GM12878 (cell line): Measurements from ENCODE around the gene SUSD1. TPM values are rescaled to one million over a fixed set of nuclear protein-coding genes. Genes with fewer than 3 reads are reported as not detected.

Experiments
- BCL11A ChIP-seq: IDR thresholded peaks from 2 replicates; pipeline ENCODE4 v1.6.1; 2011; ENCODE audit warnings: low read depth, low read length
- CBX5 ChIP-seq: sonication (generic); IDR thresholded peaks from 2 replicates; pipeline ENCODE4 v1.6.1; 2016; ENCODE audit warnings: low read depth, moderate library complexity, mild to moderate bottlenecking, inconsistent platforms
- CEBPB ChIP-seq, 2 experiments: fragments of 150-350 bp in 1 of 2; IDR thresholded peaks; 2 replicates each; pipeline ENCODE4 v1.6.1; 2012 to 2014; ENCODE audit warnings: low read depth in 2 of 2, low read length in 2 of 2, borderline replicate concordance in 1 of 2, inconsistent platforms in 1 of 2
- CTCF ChIP-seq, 3 experiments: IDR thresholded peaks in 2 of 3; conservative IDR thresholded peaks in 1 of 3; 2 replicates each; pipeline ENCODE4 v1.5.1; 2011; ENCODE audit warnings: low read depth in 3 of 3, low read length in 3 of 3, mild to moderate bottlenecking in 3 of 3, control low read depth in 2 of 3, moderate library complexity in 2 of 3, inconsistent platforms in 1 of 3, mixed read lengths in 1 of 3; ENCODE audit not compliant: control insufficient read depth in 2 of 3, insufficient read depth in 1 of 3; ENCODE audit errors: extremely low read depth in 1 of 3
- ETV6 ChIP-seq, 2 experiments: fragments of 450-650 bp in 1 of 2; IDR thresholded peaks in 1 of 2; conservative IDR thresholded peaks in 1 of 2; 2 replicates each; pipeline ENCODE4 v1.6.1; 2014; ENCODE audit warnings: antibody characterized with exemption in 1 of 2, borderline replicate concordance in 1 of 2, low read depth in 1 of 2, mild to moderate bottlenecking in 1 of 2, moderate library complexity in 1 of 2
- FOS ChIP-seq: IDR thresholded peaks from 3 replicates; pipeline ENCODE4 v1.6.1; 2011; ENCODE audit warnings: borderline replicate concordance; ENCODE audit not compliant: insufficient read length; ENCODE audit errors: extremely low read depth
- IKZF2 ChIP-seq, 2 experiments: fragments of 450-650 bp; IDR thresholded peaks; 2 replicates each; pipeline ENCODE4 v1.6.1; 2017; ENCODE audit warnings: mild to moderate bottlenecking in 2 of 2, moderate library complexity in 2 of 2
- IRF4 ChIP-seq: IDR thresholded peaks from 2 replicates; pipeline ENCODE4 v1.6.1; 2011; ENCODE audit warnings: low read depth, low read length
- JUNB ChIP-seq: IDR thresholded peaks from 2 replicates; pipeline ENCODE4 v1.6.1; 2016; ENCODE audit warnings: antibody characterized with exemption, mild to moderate bottlenecking
- LARP7 ChIP-seq: fragments of 450-650 bp; IDR thresholded peaks from 2 replicates; pipeline ENCODE4 v1.6.1; 2017; ENCODE audit warnings: mild to moderate bottlenecking
- MTA3 ChIP-seq: IDR thresholded peaks from 2 replicates; pipeline ENCODE4 v1.6.1; 2012; ENCODE audit warnings: low read length, inconsistent platforms, borderline replicate concordance
- PAX5 ChIP-seq: IDR thresholded peaks from 2 replicates; pipeline ENCODE4 v1.6.1; 2011; ENCODE audit warnings: low read depth, low read length, borderline replicate concordance
- PAX8 ChIP-seq: fragments of 450-650 bp; IDR thresholded peaks from 2 replicates; pipeline ENCODE4 v1.6.1; 2017; ENCODE audit warnings: mild to moderate bottlenecking, moderate library complexity
- PKNOX1 ChIP-seq: fragments of 450-650 bp; IDR thresholded peaks from 2 replicates; pipeline ENCODE4 v1.6.1; 2016; ENCODE audit warnings: mild to moderate bottlenecking
- RELA ChIP-seq: fragments of 450-650 bp; IDR thresholded peaks from 2 replicates; pipeline ENCODE4 v1.8.0; 2014; ENCODE audit warnings: borderline replicate concordance; ENCODE audit not compliant: partially characterized antibody
- SMAD1 ChIP-seq: fragments of 450-650 bp; IDR thresholded peaks from 2 replicates; pipeline ENCODE4 v1.6.1; 2018; ENCODE audit warnings: mild to moderate bottlenecking, low read depth; ENCODE audit not compliant: partially characterized antibody
- SMC3 ChIP-seq: IDR thresholded peaks from 2 replicates; pipeline ENCODE4 v1.6.1; 2011; ENCODE audit warnings: low read length, improper control_type of control experiment, borderline replicate concordance
- SP1 ChIP-seq: IDR thresholded peaks from one replicate; pipeline ENCODE4 v1.6.1; 2011; ENCODE audit warnings: low read depth, low read length
- SREBF2 ChIP-seq: IDR thresholded peaks from 2 replicates; pipeline ENCODE4 v1.6.1; 2012; ENCODE audit warnings: mild to moderate bottlenecking, low read length
- STAT1 ChIP-seq: fragments of 450-650 bp; conservative IDR thresholded peaks from 2 replicates; pipeline ENCODE4 v1.6.1; 2014; ENCODE audit warnings: antibody characterized with exemption, mild to moderate bottlenecking
- SUPT20H ChIP-seq: IDR thresholded peaks from 2 replicates; pipeline ENCODE4 v1.6.1; 2011; ENCODE audit warnings: low read depth, mild to moderate bottlenecking, low read length, moderate library complexity, borderline replicate concordance; ENCODE audit not compliant: control insufficient read depth
- USF2 ChIP-seq: IDR thresholded peaks from 2 replicates; pipeline ENCODE4 v1.6.1; 2011; ENCODE audit warnings: low read depth, low read length, improper control_type of control experiment, borderline replicate concordance
- ZNF384 ChIP-seq: IDR thresholded peaks from 2 replicates; pipeline ENCODE4 v1.6.1; 2012; ENCODE audit warnings: low read depth, mild to moderate bottlenecking, low read length, improper control_type of control experiment, borderline replicate concordance
- polyA plus RNA-seq, 11 experiments: library from polyadenylated mRNA; depleted of rRNA in 4 of 11; unstranded in 6 of 11; stranded (reverse) in 5 of 11; fragments of >200 nt; fragmentation: Nextera tagmentation in 4 of 11; fragmentation: Illumina TruSeq in 1 of 11; extraction: Ambion mirVana in 4 of 11; extraction: Trizol in 1 of 11; gene quantifications; 1 replicate in 1 of 11; 2 replicates in 10 of 11; pipeline versions ENCODE4 v1.2.1 to v1.2.3, GENCODE V29; 2011 to 2016; ENCODE audit warnings: inconsistent platforms in 2 of 11, missing spikeins in 2 of 11, low read depth in 1 of 11
- total RNA-seq, 4 experiments: library from RNA; depleted of rRNA in 3 of 4; stranded (reverse); fragments of >200 nt in 3 of 4; fragmentation: Illumina TruSeq in 1 of 4; extraction: Trizol in 1 of 4; gene quantifications; 2 replicates each; pipeline versions ENCODE4 v1.2.1 to v1.2.3, GENCODE V29; 2013 to 2021
- TF ChIP-seq, protein P1 (sequence below): fragments of 450-650 bp; IDR thresholded peaks from 2 replicates; pipeline ENCODE4 v1.6.1; 2018; ENCODE audit warnings: mild to moderate bottlenecking, low read depth, moderate library complexity; ENCODE audit not compliant: partially characterized antibody

The SUSD1 gene
- total and polyA plus RNA-seq, 10 of the 15 experiments (the other 5 are each of a cell fraction or from before 2014, with no cell fraction given) = 6.7 to 20.8 (median 13.2) TPM

DNA sequence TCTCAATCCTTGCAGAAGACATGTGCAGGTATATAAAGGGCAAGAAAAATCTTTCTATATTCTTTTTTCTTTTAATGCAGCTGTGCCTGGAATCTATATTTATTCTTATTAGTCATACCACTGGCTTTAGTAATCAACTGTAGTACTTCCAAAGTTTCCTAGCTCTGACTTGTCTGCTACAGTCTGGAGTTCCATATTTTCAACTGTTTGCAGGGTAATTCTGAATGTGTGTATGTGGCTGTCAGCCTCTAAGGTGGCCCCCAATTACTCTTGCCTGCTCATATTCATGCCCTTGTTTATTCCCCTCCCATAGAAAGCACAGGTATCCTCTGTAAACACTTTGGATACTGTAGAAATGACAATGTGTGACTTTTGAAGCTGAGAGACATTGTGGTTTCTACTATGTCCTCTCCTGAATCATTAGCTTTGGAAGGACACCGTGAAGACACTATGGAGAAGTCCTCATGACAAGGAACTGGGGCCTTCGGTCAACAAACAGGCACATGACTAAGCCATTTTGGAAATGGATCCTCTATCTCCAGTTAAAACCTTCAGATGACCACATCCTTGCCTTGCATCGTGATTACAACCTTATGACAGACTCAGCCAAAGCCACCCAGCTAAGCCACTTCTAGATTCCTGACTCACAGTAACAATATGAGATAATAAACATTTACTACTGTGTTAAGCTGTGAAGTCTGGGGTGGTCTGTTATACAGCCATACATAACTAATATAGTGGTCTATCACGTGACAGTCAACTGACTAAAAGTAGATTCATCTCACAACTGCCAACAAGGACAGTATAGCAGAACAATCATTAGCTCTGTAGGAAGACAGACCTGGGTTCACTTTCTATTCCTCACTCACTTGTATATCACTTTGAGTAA lies 49.5 kb upstream of the SUSD1 start (continued):
- TF ChIP-seq USF2 (no peak; the same call in 1 of the 2 replicates), PAX5 (no peak), JUNB (peak; percentile 65), CTCF (IDR thresholded peaks at IDR 0.05 in 2 of 3, conservative IDR thresholded peaks at IDR 0.05 in 1 of 3; ENCODE audit: control insufficient read depth in 2 of 3, extremely low read depth in 1 of 3, insufficient read depth in 1 of 3, low read depth in 3 of 3, low read length in 3 of 3) (no peak), SREBF2 (no peak), ZNF384 (no peak), MTA3 (no peak), PKNOX1 (no peak), ETV6 (conservative IDR thresholded peaks at IDR 0.05 in 1 of 2, IDR thresholded peaks at IDR 0.05 in 1 of 2; ENCODE audit: borderline replicate concordance in 1 of 2, low read depth in 1 of 2) (no peak; a peak in 1 of 4 replicates), CBX5 (no peak), CEBPB (IDR thresholded peaks at IDR 0.05; ENCODE audit: borderline replicate concordance in 1 of 2, low read depth in 2 of 2, low read length in 2 of 2) (no peak), SMC3 (no peak), BCL11A (no peak), RELA (no peak), IRF4 (0 out of 2 replicates have a peak, but pooled peaks have one; percentile 17), PAX8 (no peak), STAT1 (no peak), SP1 (no peak), LARP7 (no peak), FOS (no peak), SUPT20H (no peak), IKZF2 (IDR thresholded peaks at IDR 0.05) (0 out of 4 replicates have a peak, but pooled peaks of 1 of the 2 experiments have one; percentile 25), SMAD1 (no peak)
- TF ChIP-seq, protein P1, sequence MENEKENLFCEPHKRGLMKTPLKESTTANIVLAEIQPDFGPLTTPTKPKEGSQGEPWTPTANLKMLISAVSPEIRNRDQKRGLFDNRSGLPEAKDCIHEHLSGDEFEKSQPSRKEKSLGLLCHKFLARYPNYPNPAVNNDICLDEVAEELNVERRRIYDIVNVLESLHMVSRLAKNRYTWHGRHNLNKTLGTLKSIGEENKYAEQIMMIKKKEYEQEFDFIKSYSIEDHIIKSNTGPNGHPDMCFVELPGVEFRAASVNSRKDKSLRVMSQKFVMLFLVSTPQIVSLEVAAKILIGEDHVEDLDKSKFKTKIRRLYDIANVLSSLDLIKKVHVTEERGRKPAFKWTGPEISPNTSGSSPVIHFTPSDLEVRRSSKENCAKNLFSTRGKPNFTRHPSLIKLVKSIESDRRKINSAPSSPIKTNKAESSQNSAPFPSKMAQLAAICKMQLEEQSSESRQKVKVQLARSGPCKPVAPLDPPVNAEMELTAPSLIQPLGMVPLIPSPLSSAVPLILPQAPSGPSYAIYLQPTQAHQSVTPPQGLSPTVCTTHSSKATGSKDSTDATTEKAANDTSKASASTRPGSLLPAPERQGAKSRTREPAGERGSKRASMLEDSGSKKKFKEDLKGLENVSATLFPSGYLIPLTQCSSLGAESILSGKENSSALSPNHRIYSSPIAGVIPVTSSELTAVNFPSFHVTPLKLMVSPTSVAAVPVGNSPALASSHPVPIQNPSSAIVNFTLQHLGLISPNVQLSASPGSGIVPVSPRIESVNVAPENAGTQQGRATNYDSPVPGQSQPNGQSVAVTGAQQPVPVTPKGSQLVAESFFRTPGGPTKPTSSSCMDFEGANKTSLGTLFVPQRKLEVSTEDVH = no peak
